Activated CD4-positive, alpha-beta memory T cell treated with anti-CD3 and anti-CD28 coated beads, Interleukin-2, amount 10 ng/mL, durations not matched to agents 7 days and 5 days (primary cell): ENCODE measurements around the gene ABHD14A. TPM values are rescaled to one million over a fixed set of nuclear protein-coding genes. Genes with fewer than 3 reads are reported as not detected.

Source experiments
- CTCF ChIA-PET: fragments of 350-600 bp; sonication (Branson Sonifier 250); formaldehyde crosslinking; loops from one replicate; lab custom pipeline; 2021; ENCODE audit warnings: antibody characterized with exemption, inconsistent platforms; lab: Charles Lee
- POLR2A ChIA-PET: fragments of 350-600 bp; sonication (Branson Sonifier 250); formaldehyde crosslinking; loops from one replicate; lab custom pipeline; 2021; ENCODE audit warnings: antibody characterized with exemption; lab: Charles Lee
- DNase-seq: peaks from one replicate; pipeline ENCODE4 v3.0.0-alpha.2; 2020
- H3K27ac Mint-ChIP-seq: one replicate; pipeline ENCODE4 v1.8.0; 2021; ENCODE audit warnings: mild to moderate bottlenecking, mixed read lengths
- H3K27me3 Mint-ChIP-seq: one replicate; pipeline ENCODE4 v1.8.0; 2021; ENCODE audit warnings: mixed read lengths
- H3K36me3 Mint-ChIP-seq: one replicate; pipeline ENCODE4 v1.8.0; 2021; ENCODE audit warnings: low read depth, mixed read lengths
- H3K4me1 Mint-ChIP-seq: one replicate; pipeline ENCODE4 v1.8.0; 2021; ENCODE audit warnings: mixed read lengths
- H3K4me3 Mint-ChIP-seq: one replicate; pipeline ENCODE4 v1.8.0; 2021; ENCODE audit warnings: mild to moderate bottlenecking, mixed read lengths
- H3K9me3 Mint-ChIP-seq: one replicate; pipeline ENCODE4 v1.8.0; 2021; ENCODE audit warnings: mixed read lengths
- total RNA-seq, 2 experiments: library from RNA; stranded (reverse); gene quantifications; one replicate each; pipeline ENCODE4 v1.2.3, GENCODE V29; 2021

ABHD14A gene
- total RNA-seq, 2 experiments from 2014 or later = 10.8 to 13.3 TPM

- ChIA-PET CTCF (interaction anchor here (0.5 to 1.9 kb wide), 2 partner anchors 20 to 1267 kb away, joined by 4 to 7 read pairs; partner anchors contain the start of gene ABHD14B), POLR2A (interaction anchor here (1.1 to 1.9 kb wide), 4 partner anchors 8 to 42 kb away, joined by 3 to 5 read pairs (median 4); partner anchors contain the start of gene RPL29)
- peaks cover 3% of the 10 kb centered on the region for H3K36me3 Mint-ChIP-seq
- peaks cover 35% of the 10 kb centered on the region for H3K27me3 Mint-ChIP-seq
- H3K4me1 Mint-ChIP-seq = peaks cover 7% of the 10 kb centered on the region
- H3K27ac Mint-ChIP-seq = no peak overlapping the region
- no peak overlapping the region for H3K4me3 Mint-ChIP-seq
- DNase-seq = no peak
- no peaks in the 10 kb centered on the region for H3K9me3 Mint-ChIP-seq
Measured at GRCh38 chr3:51954105-51954504, 20.8 kb upstream of the ABHD14A start.

- peaks cover 7% of the 10 kb centered on the region for H3K4me1 Mint-ChIP-seq
- H3K27me3 Mint-ChIP-seq = peaks cover 35% of the 10 kb centered on the region
- no peaks in the 10 kb centered on the region for H3K9me3 Mint-ChIP-seq
- H3K4me3 Mint-ChIP-seq = no peak overlapping the region
- peaks cover 3% of the 10 kb centered on the region for H3K36me3 Mint-ChIP-seq
- no peak overlapping the region for H3K27ac Mint-ChIP-seq
- POLR2A ChIA-PET = interaction anchor here (0.9 to 1.9 kb wide), 4 partner anchors 8 to 41 kb away, joined by 3 to 5 read pairs (median 4); partner anchors contain the start of gene RPL29
- no peak for DNase-seq
- CTCF ChIA-PET = interaction anchor here (1.9 kb wide), 1 partner anchor 19 kb away, joined by 7 read pairs; the partner anchor contains the start of gene ABHD14B
Measured at GRCh38 chr3:51954713-51955112, 20.2 kb upstream of the ABHD14A start.

- Mint-ChIP-seq H3K36me3 (peaks cover 3% of the 10 kb centered on the region), H3K27me3 (peaks cover 35% of the 10 kb centered on the region), H3K9me3 (no peaks in the 10 kb centered on the region), H3K4me3 (no peak within 1 kb of the TSS), H3K4me1 (peaks cover 7% of the 10 kb centered on the region), H3K27ac (no peak within 1 kb of the TSS)
- no peak for DNase-seq
- ChIA-PET CTCF (no interaction called here), POLR2A (interaction anchor here (0.9 to 1.1 kb wide), 2 partner anchors 9 to 10 kb away, joined by 3 to 4 read pairs; no protein-coding TSS in a partner anchor)
Measured at GRCh38 chr3:51955175-51955892, 19.5 kb upstream of the ABHD14A start, which contains the start of gene GPR62. Gene GPR62 (plus strand): TSS chr3:51955381. CDS start chr3:51955653, 272 bp downstream.

- POLR2A ChIA-PET = interaction anchor here (1.0 kb wide), 1 partner anchor 14 kb away, joined by 3 read pairs; the partner anchor contains the start of genes PARP3 and RRP9
- Mint-ChIP-seq H3K36me3 (peaks cover 3% of the 10 kb centered on the region), H3K9me3 (no peaks in the 10 kb centered on the region), H3K27ac (no peak overlapping the region), H3K4me1 (peaks cover 7% of the 10 kb centered on the region), H3K4me3 (no peak overlapping the region), H3K27me3 (peaks cover 35% of the 10 kb centered on the region)
- peak; percentile 33 for DNase-seq
- CTCF ChIA-PET = no interaction called here
Measured at GRCh38 chr3:51955893-51956770, 18.7 kb upstream of the ABHD14A start.

- POLR2A ChIA-PET = interaction anchor here (0.9 to 1.3 kb wide), 2 partner anchors 25 to 197 kb away, joined by 3 read pairs; partner anchors contain the start of gene POC1A
Measured at GRCh38 chr3:51957520-51958205, 17.2 kb upstream of the ABHD14A start.

GRCh38 chr3:51958603-51959521, 16.0 kb upstream of the ABHD14A start:
- DNase-seq = no peak
- Mint-ChIP-seq H3K27me3 (peaks cover 29% of the 10 kb centered on the region), H3K4me1 (peaks cover 7% of the 10 kb centered on the region), H3K9me3 (no peaks in the 10 kb centered on the region), H3K4me3 (no peak overlapping the region), H3K36me3 (peaks cover 3% of the 10 kb centered on the region), H3K27ac (no peak overlapping the region)
- ChIA-PET CTCF (interaction anchor here (1.2 kb wide), 1 partner anchor 15 kb away, joined by 4 read pairs; the partner anchor contains the start of gene ABHD14B), POLR2A (interaction anchor here (1.3 kb wide), 2 partner anchors 16 to 24 kb away, joined by 3 read pairs; no protein-coding TSS in a partner anchor)

More at GRCh38 chr3:51957520-51958205, 17.2 kb upstream of the ABHD14A start:
- peaks cover 37% of the 10 kb centered on the region for H3K27me3 Mint-ChIP-seq
- no peak overlapping the region for H3K4me3 Mint-ChIP-seq
- CTCF ChIA-PET = interaction anchor here (0.8 to 1.2 kb wide), 3 partner anchors 15 to 16 kb away, joined by 3 to 4 read pairs (median 3); partner anchors contain the start of genes ABHD14B and RRP9
- H3K36me3 Mint-ChIP-seq = peaks cover 3% of the 10 kb centered on the region
- no peak for DNase-seq
- peaks cover 7% of the 10 kb centered on the region for H3K4me1 Mint-ChIP-seq
- H3K9me3 Mint-ChIP-seq = no peaks in the 10 kb centered on the region
- H3K27ac Mint-ChIP-seq = no peak overlapping the region

GRCh38 chr3:51959651-51960050, 15.2 kb upstream of the ABHD14A start:
- no peak overlapping the region for H3K4me3 Mint-ChIP-seq
- H3K36me3 Mint-ChIP-seq = peaks cover 3% of the 10 kb centered on the region
- ChIA-PET CTCF (no interaction called here), POLR2A (interaction anchor here (1.3 kb wide), 1 partner anchor 17 kb away, joined by 3 read pairs; no protein-coding TSS in a partner anchor)
- no peak for DNase-seq
- peaks cover 22% of the 10 kb centered on the region for H3K27me3 Mint-ChIP-seq
- no peaks in the 10 kb centered on the region for H3K9me3 Mint-ChIP-seq
- no peak overlapping the region for H3K27ac Mint-ChIP-seq
- H3K4me1 Mint-ChIP-seq = peaks cover 7% of the 10 kb centered on the region

- Mint-ChIP-seq H3K4me1 (peaks cover 9% of the 10 kb centered on the region), H3K9me3 (no peaks in the 10 kb centered on the region), H3K36me3 (peaks cover 3% of the 10 kb centered on the region), H3K27ac (no peak overlapping the region), H3K27me3 (peaks cover 19% of the 10 kb centered on the region), H3K4me3 (no peak overlapping the region)
- POLR2A ChIA-PET = no interaction called here
- CTCF ChIA-PET = no interaction called here
- DNase-seq = no peak
Measured at GRCh38 chr3:51960386-51960785, 14.5 kb upstream of the ABHD14A start.

- CTCF ChIA-PET = interaction anchor here (1.0 kb wide), 1 partner anchor 40 kb away, joined by 3 read pairs; no protein-coding TSS in a partner anchor
- Mint-ChIP-seq H3K36me3 (peaks cover 3% of the 10 kb centered on the region), H3K4me3 (no peak overlapping the region), H3K9me3 (no peaks in the 10 kb centered on the region), H3K27ac (no peak overlapping the region), H3K27me3 (peaks cover 19% of the 10 kb centered on the region), H3K4me1 (peaks cover 14% of the 10 kb centered on the region)
- DNase-seq = no peak
- POLR2A ChIA-PET = no interaction called here
Measured at GRCh38 chr3:51961011-51961410, 13.9 kb upstream of the ABHD14A start.

- H3K9me3 Mint-ChIP-seq = no peaks in the 10 kb centered on the region
- ChIA-PET POLR2A (interaction anchor here (1.2 kb wide), 1 partner anchor 12 kb away, joined by 4 read pairs; the partner anchor contains the start of gene ABHD14B), CTCF (interaction anchor here (1.0 to 1.6 kb wide), 2 partner anchors 11 to 39 kb away, joined by 3 to 6 read pairs; no protein-coding TSS in a partner anchor)
- H3K27me3 Mint-ChIP-seq = peaks cover 16% of the 10 kb centered on the region
- H3K4me3 Mint-ChIP-seq = no peak overlapping the region
- DNase-seq = no peak
- H3K36me3 Mint-ChIP-seq = peaks cover 3% of the 10 kb centered on the region
- H3K27ac Mint-ChIP-seq = no peak overlapping the region
- H3K4me1 Mint-ChIP-seq = peaks cover 13% of the 10 kb centered on the region
Measured at GRCh38 chr3:51961602-51962569, 13.0 kb upstream of the ABHD14A start.
